Erythroblast (primary cell): ENCODE results near the gene GAREM1.
"Not testable (repeated sequence)": the region's sequence is repeated elsewhere in the genome, so short reads cannot be mapped to it uniquely, and the experiment has no call there.

ENCODE experiments used
- GATA1 ChIP-seq: IDR thresholded peaks from 2 replicates; pipeline ENCODE4 v1.6.1; 2011; ENCODE audit warnings: low read depth, mild to moderate bottlenecking, control low read depth, low read length, moderate library complexity
- POLR2A ChIP-seq: IDR thresholded peaks from 2 replicates; pipeline ENCODE4 v1.6.1; 2011; ENCODE audit warnings: mild to moderate bottlenecking, low read length

GRCh38 chr18:32475069-32475468 is 4.4 kb upstream of the GAREM1 start:
- TF ChIP-seq POLR2A, GATA1: not testable (repeated sequence)
